LHCN-M2 (cell line): ENCODE measurements around the gene PTPRN2. TPM values are rescaled to one million over a fixed set of nuclear protein-coding genes. Genes with fewer than 3 reads are reported as not detected.

Source experiments
- DNase-seq: peaks from one replicate; pipeline ENCODE4 v3.0.0-alpha.2; 2012; ENCODE audit warnings: low read depth
- total RNA-seq: library from RNA; depleted of rRNA; stranded (reverse); fragments of >200 nt; gene quantifications from 2 replicates; pipeline ENCODE4 v1.2.3, GENCODE V29; 2014

Gene PTPRN2
- total RNA-seq, 1 experiment from 2014 or later, result 0.11 TPM

DNA sequence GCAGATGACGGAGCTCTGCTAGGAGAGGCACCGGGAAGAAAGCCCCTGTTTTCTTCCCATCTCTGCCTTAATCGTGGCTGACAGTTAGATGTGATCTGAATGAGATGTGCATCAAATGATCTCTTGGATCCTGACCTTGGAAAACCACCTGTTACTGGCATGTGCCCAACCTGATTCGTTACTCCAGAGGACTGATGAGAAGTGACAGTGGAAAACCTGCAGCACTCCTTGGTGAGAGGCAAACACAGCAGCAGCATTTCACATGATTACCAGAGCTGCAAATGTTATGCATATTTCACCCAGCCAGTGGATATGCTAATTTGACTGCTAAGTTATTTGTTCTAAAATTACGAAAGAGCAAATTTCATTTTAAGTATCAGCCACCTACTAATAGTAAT, 95.3 kb downstream of the PTPRN2 start:
- no peak for DNase-seq

DNA sequence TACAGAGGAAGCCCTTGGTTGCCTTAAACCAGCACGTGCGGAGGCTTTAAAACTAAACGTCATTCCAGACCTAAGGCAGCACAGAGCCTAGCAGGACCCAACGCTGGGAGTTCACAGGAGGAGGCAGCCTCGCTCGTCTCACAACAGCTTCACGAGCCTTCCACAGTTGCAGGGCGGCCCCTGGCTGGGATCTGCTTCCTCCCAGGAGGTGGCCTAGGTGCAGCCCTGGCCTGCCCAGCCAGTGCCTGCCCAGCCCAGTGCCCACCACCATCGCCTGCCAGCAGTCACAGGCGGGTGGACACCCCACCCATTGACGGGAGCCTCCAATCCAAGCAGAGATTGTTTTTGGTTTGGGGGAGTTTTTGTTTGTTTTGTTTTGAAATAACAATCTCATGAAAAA, 96.5 kb downstream of the PTPRN2 start:
- DNase-seq, result no peak

- no peak for DNase-seq
Observed at GRCh38 chr7:158490171-158490782, 97.3 kb downstream of the PTPRN2 start.

GRCh38 chr7:158489462-158490155, 98.0 kb downstream of the PTPRN2 start:
- DNase-seq, result no peak

- DNase-seq, result no peak
Observed at GRCh38 chr7:158488181-158488971, 99.2 kb downstream of the PTPRN2 start.

DNA sequence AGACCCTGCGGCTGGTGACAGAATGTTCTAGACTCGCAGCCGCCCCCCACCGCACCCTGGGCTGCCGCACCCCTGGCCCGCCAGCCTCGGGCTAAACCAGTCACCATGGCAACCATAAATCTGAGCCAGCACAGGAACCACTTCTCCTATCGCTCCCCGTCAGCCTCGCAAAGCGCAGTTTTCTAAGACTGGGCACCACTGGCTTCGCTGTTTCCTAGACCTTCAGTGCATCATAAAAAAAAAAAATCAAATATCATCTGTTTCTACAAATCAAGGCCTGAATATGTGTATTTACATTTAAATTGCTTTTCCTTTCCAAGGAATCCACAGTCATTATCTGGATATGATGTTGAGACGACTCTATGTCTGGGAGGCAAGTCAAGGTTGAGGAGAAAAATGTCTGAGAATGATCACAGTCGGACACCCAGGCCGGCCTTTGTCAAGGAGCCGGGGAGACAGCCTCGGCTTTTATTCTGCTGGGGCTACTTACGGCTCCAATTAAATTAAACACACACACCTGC, 99.9 kb downstream of the PTPRN2 start:
- no peak for DNase-seq

DNA sequence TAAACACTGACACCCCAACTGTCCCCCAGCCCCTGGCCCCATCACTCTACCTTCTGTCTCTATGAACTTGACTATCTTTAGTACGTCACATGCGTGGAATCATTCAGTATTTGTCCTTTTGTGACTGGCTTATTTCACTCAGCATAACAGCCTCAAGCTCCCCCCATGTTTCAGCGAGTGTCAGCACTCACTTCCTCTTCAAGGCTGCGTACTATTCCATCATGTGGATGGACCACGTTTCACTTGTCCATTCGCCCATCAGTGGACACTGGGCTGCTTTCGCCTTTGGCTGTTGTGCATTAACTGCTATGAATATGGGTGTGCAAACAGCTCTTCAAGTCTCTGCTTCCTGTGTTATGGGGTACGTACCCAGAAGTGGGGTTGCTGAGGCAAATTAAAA, 100.7 kb downstream of the PTPRN2 start:
- no peak for DNase-seq

DNA sequence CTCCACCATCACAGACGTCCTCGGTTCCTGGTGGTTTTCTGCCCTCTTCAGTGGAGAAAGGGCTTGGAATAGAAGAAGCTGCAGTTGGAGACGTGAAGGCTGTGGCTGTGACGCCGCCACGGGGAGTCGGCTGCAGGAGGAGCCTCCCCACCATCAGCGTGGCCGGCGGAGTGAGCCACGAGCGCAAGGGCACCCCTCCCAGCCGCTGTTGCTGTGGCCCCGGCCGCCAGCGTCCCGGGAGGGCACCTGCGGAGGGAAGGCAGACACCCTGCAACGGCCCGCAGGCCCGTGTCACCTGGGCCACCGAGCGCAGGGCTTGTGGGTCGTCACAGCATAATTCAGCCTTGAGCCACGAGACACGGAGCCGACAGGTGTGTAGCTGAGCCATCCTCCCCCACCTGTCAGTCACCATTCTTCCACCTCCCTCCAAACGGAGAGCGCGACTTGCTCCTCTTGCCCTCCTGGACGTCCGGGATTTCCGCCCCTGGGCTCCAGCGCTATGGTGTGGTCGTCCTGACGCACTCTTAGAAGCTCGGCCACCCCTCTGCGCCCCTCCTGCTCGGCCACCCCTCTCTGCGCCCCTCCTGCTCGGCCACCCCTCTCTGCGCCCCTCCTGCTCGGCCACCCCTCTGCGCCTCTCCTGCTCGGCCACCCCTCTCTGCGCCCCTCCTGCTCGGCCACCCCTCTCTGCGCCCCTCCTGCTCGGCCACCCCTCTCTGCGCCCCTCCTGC, 102.7 kb downstream of the PTPRN2 start:
- DNase-seq, result no peak

DNA sequence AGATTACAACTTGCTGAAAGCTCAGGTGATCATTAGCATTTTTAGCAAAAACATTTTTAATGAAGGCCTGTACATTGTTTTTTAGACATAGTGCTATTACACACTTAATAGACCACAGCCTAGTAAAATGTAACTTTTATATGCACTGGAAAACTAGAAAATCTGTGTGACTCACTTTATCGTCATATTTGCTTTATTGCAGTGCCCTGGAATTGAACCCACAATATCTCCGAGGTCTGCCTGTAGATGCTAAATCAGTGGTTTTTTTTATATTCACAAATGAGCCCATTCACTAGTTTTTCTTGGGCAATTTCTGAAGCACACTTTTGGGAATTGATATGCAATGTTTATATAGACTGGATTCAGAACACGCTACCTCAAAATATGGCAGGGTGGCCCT, 105.1 kb downstream of the PTPRN2 start:
- no peak for DNase-seq

- DNase-seq, result no peak
Observed at GRCh38 chr7:158479664-158480025, 108.0 kb downstream of the PTPRN2 start.

GRCh38 chr7:158479021-158479663, 108.5 kb downstream of the PTPRN2 start:
- no peak for DNase-seq

DNA sequence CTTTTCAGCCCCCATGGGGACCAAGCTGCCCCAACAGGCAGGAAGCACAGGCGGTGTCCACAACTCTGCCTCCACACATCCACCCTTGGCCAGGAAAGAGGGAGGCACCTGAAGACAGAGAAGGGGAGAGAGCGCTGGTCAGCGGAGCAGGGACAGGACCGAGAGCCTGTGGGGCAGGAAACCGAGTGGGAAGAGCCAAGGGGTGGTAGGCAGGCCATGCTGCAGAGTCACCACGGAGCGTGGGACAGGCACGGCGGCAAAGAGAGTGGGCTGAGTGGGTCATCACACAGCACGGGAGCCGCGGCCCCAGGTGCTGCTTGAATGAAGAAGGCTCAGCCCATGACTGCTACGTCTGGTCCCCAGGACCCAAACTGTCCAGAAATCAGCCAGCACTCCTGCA, 109.8 kb downstream of the PTPRN2 start:
- no peak for DNase-seq

GRCh38 chr7:158476331-158476932, 111.2 kb downstream of the PTPRN2 start:
- no peak for DNase-seq

GRCh38 chr7:158475679-158476052, 112.0 kb downstream of the PTPRN2 start:
- no peak for DNase-seq

DNA sequence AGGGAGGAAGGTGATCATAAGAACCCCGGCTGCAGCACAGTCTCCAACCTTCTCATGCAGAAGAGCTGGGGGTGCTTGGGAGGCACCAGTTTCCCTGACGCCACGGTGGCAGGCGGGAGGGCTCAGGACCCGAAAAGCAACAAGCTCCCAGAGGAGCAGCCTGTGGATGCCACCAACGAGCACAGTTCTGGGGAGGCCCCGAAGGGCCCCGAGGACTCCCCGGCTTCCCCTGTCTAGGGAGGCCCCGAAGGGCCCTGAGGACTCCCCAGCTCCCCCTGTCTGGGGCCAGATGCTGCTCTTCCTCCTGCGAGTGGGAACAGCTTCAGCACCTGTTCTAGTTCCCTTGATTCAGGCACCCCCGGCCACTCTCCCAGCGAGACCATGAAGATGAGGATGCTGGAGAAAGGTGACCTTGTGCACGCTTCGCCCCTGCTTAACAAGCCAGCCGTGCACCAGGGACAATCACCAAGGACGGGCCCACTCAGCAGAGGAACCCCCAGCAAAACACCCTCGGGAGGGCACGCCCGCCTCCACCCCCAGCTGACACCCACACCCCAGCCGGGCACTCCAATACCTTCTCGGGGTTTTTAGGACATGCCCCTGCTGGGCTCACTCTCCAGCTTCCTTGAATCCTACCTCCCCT, 112.5 kb downstream of the PTPRN2 start:
- no peak for DNase-seq

DNA sequence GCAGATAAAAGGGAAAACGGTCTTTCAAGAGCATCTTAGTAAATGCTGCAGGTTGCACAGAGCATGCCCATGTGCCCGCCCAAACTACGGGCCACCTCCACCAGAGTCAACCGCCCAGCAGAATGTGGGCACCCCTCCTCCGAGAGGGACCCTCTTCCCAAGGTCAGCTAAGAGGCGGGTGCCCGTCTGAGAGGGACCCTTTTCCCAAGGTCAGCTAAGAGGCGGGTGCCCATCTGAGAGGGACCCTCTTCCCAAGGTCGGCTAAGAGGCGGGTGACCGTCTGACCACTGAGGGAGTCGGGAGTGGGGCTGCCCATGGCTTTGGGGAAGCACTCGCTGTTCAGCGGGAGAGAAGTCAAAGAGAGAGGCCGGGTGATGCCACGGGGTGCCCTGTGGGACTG, 113.1 kb downstream of the PTPRN2 start:
- no peak for DNase-seq

- DNase-seq, result no peak
Observed at GRCh38 chr7:158473946-158474345, 113.7 kb downstream of the PTPRN2 start.

DNA sequence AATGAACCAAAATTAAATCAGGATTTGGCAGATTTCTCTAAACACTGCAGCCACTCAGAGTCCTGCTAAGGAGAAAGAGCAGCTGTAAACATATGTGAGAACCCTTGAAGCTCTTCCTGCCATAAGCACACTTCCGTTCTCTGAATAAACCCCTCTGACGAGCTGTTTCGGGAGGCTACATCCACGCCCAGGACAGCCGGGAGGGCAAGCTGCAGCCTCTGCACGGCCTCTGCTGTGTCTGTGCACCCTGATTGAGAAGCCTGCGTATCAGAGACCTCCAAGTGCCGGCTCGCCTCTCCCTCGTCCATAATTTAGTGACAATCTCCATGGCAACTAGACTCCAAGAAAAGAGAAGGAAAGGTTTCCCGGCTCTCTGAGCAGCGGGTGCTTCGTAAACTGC, 114.4 kb downstream of the PTPRN2 start:
- no peak for DNase-seq

DNA sequence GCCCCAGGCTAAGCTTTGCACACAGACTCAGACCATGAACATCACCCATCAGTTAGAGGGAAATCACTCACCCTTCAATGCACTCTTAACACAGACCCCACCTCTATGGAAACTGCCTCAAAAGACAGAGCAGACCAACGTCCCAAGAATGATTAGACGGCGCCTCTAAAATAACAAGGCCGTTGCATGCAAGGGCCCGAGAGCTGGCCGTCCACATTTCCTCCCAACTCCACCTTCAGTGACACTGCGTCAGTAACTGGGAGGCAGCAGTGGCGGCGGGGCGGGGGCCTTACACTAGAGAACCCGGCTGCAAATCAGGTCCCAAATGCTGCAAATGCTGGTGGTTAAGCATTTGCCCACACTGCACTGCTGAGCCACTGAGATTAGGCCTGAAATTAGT, 115.0 kb downstream of the PTPRN2 start:
- no peak for DNase-seq

- DNase-seq, result no peak
Observed at GRCh38 chr7:158471716-158472115, 115.9 kb downstream of the PTPRN2 start.

DNA sequence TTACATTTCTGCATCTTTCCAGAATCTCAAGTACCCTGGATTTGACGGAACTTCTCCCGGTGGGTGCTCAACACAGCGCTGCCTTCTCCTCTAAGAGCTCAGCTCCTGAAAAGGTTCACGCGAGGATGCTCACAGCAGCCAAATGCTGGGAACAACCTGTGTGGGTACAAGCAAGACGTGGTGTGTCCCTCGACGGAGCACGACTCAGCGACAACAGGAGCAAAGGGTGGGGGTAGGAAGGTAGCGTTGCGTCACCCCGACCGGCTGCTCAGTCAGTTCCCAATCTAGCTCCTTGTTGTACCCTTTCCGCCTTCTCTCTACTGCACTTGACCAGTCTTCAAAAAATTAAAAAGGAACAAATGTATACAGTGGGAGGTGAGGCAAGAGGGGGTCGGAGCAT, 117.3 kb downstream of the PTPRN2 start:
- DNase-seq, result no peak
